Measurements from ENCODE around the gene SP140L.
"Not testable (repeated sequence)": the region's sequence is repeated elsewhere in the genome, so short reads cannot be mapped to it uniquely, and the experiment has no call there.

The SP140L gene

DNA sequence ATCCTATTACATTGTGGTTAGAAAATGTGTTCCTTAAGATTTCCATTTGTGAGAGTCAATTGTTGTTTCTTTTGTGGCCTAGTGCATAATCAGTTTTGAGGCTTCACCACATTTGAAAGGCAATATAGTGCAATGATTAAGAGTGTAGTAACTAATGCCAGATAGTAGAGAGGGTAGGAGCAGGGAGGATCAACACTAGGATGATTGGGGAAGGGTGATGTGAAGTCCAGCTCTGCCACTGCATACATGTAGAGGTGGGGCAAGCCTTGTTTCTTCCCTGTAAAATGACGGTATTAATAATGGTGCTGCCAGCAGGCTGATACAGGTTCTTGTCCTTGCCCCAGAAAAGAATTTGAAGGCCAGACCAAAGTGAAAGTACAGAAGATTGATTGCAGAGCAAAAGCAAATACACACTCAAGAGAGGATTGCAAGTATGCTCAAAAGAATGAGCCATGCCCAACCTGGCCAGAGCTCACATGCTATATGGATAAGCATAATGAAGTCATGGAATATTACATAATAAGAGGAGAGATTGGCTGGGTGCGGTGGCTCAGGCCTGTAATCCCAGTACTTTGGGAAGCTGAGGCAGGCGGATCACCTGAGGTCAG lies 97.0 kb downstream of the SP140L start:
- no peak for DNase-seq

DNA sequence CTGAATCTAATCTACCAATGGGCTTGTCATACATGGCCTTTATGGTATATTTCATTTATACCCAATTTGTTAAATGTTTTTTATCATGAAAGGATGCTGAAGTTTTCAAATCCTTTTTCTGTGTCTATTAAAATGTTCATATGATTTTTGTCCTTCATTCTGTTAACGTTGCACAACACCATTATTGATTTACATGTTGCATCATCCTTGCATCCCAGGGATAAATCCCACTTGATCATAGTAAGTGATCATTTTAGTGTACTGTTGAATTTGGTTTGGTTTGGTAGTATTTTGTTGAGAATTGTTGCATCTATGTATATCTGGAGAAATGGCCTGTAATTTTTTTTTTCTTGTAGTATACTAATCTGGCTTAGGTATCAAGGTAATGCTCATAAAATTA lies 98.4 kb downstream of the SP140L start:
- no peak for DNase-seq

DNA sequence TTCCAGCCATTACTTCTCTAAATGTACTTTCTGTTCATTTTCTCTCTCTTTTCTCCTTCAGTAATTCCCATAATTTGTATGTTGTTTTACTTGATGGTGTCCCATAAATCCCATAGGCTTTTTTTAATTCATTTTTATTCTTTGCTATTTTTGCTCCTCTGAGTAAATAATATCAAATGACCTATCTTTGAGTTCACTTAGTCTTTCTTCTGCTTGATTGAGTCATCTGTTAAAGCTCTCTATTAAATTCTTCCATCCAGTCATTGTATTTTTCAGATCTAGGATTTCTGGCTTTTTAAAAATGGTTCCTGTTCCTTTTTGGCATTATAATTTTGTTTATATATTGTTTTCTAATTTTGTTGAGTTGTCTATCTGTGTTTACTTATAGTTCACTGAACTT lies 102.5 kb downstream of the SP140L start:
- DNase-seq, result no peak

DNA sequence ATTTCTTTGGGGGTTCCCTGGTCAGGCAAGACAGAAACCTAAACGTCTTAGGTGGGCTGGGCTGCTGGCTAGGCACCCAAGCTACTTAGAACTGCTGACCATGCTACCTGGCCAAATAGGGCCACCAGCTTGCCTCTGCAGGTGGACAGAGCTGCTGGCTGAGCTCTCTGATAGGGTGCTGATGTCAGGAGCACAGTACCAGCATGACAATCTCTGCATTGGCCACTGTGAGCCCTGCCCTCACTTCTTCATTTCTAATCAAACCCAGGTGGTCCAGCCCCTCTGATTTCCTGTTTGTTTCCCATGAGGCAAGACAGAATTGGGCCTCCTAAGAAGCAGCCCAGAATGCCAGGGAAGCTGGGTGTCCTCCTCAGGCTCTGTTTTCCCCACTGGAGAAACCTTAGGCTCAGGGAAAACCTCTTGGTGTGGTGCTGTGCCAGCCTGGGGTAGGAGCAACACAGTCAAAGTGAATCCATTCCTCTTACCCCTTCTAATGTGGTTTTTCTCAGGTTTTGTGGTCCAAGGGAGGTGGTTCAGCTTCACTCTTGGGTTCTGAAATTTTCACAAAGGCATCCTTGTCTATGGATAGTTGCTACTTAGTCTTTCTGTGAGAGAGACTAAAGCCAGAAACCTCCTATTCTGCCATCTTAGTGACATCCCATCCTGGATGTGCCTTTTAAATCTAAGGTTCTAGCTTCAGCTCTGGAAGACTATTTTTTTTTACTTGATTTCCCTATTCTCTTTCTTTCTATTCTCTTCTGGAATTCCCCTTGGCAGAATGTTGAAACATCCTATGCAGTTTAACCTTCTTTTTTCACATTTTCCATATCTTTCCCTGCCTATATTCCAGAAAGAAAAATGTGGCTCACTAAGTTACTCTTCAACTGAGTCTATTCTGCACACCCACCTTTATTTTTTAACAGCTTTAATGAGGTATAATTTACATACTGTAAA lies 104.2 kb downstream of the SP140L start:
- no peak for DNase-seq

DNA sequence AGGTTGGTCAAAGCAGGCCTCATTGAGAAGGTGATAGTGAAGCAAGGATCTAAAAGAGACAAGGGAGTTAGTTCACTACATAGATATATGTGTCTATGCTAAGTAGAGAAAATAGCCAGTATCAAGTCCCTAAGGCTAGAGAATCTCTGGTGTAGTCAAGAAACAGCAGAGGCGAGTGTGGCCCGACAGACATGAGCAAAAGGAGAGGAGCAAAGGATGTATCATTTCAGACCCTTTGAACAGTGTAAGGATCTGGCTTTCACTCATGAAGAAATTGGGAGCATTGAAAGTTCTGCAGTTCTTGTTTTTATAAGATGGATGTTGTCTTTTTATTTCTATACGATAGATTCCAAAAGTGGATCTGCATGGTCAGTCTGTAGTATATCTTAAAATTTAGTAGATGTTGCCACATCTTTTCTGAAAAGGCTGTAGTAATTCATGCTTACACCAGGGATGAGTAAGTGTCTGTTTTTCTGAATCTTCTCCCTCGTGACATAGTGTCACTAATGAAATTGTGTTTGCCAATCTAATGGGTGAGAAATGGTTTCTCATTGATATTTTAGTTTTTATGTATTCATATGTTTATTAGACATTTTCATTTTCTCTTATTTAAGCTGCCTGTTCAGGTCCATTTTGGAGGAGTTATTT lies 107.8 kb downstream of the SP140L start:
- DNase-seq, result no peak

DNA sequence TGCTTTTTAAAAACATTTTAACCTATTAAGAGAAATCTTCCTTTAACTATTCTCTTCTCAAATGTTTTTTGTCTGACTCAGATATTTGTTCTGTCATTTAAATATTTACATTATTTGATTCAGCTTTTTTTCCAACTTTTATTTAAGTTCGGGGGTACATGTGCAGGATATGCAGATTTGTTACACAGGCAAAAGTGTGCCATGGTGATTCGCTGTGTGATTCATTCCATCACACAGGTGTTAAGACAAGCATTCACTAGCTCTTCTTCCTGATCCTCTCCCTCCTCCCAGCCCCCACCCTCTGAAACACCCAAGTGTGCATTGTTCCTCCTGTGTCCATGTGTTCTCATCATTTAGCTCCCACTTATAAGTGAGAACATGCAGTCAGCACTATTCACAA lies 108.4 kb downstream of the SP140L start:
- no peak for DNase-seq

DNA sequence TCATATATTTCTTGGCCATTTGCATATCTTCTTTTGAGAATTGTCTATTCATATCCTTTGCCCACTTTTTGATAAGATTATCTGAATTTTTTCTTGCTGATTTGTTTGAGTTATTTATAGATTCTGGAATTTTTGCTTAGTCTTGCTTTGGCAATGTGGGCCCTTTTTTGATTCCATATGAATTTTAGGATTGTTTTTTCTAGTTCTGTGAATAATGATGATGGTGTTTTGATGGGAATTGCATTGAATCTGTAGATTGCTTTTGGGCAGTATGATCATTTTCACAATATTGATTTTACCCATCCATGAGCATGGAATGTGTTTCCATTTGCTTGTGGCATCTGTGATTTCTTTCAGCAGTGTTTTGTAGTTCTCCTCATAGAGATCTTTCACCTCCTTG lies 112.1 kb downstream of the SP140L start:
- not testable (repeated sequence) for DNase-seq

DNA sequence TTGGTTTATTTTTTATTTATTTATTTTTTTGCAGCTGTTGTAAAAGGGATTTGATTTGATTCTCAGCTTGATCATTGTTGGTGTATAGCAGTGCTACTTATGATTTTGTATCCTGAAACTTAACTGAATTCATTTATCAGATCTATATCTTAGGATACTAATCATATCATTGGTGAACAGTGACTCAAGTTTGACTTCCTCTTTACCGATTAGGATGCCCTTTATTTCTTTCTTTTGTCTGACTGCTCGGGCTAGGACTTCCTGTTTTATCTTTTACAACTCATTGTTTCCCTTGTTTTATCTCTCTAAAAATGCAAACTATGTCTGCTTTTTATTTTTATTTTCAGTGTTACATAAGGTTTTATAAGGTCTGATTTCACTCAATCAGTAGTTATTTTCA lies 112.6 kb downstream of the SP140L start:
- no peak for DNase-seq

DNA sequence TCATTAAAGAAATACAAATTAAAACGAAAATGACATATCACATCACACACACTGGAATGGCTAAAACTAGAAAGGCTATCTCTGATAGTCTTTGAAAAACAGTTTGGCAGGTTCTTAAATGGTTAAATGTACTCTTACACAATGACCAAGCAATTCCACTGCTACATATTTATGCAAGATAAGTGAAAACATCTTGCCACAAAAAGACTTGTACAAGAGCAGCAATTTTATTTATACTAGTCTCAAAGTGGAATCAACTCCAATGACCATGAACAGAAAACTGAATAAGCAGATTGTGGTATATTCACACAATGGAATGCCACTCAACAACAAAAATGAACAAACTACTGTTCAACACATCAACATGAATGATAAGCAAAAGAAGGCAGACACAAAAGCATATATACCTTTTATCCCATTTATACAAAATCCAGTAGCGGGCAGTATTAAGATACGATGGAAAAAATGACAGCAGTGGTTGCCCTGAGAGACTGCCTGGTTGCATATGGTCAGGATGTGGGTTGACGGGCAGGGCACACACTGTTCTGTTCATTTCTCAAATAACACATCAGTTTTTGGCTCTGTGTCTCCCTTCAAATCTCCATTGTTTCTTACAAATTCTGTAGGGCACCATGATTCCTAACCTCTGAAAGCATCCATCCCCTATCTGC lies 114.4 kb downstream of the SP140L start:
- peak; percentile 55 for DNase-seq

DNA sequence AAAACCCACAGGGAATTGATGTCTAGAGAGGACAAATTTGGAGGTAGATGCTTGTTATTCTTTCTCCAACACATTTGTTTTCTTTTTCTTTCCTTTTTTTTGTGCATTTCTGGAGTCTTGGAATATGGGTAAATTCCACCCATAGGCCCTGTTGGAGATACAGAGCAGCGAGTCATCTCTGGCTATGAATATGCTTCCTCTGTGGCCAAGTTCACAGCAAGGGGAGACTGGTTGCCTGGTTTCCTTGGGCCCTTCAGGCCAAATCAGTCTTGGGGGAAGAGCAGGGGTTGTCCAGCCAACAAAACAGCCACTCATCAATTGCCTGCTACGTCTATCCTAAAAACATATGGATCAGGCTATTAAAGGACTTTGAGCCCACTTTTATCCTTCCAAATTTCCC lies 116.5 kb downstream of the SP140L start:
- no peak for DNase-seq

DNA sequence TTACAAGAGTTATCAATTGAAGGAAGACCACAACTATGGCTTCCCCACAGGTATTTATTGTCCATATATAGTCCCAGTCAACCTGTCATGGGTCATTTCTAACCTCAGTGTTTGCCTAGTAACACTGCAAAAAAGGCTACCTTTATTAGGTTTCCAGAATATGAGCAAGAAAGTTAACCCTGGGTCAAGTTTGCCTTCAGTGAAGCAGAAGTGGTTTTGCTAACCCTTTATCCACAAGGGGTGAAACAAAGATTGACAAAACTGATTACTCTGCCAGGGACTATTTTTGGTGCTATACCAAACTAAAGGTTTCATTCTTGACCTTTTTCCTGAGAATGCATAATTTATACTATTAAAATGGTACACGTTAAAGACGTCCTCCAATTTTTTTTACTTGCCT lies 117.8 kb downstream of the SP140L start:
- no peak for DNase-seq

DNA sequence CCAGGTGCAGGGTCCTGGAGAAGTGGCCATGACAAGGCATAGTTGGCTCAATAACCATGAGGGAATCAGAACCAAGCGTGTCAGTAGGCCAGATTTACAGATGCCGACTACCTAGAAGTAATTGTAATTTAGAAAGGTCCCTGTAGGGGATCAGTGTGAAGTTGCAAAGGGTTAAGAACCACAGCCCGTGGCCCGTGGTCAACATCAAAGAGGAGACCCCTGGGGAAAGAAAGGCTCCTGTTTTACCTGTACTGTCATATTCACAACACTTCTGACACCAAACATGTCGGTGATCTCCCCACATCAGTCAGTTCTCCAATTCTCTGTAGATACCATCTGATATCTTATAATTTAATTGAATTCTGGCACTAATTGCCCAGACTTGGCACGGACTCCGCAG lies 120.0 kb downstream of the SP140L start:
- no peak for DNase-seq

DNA sequence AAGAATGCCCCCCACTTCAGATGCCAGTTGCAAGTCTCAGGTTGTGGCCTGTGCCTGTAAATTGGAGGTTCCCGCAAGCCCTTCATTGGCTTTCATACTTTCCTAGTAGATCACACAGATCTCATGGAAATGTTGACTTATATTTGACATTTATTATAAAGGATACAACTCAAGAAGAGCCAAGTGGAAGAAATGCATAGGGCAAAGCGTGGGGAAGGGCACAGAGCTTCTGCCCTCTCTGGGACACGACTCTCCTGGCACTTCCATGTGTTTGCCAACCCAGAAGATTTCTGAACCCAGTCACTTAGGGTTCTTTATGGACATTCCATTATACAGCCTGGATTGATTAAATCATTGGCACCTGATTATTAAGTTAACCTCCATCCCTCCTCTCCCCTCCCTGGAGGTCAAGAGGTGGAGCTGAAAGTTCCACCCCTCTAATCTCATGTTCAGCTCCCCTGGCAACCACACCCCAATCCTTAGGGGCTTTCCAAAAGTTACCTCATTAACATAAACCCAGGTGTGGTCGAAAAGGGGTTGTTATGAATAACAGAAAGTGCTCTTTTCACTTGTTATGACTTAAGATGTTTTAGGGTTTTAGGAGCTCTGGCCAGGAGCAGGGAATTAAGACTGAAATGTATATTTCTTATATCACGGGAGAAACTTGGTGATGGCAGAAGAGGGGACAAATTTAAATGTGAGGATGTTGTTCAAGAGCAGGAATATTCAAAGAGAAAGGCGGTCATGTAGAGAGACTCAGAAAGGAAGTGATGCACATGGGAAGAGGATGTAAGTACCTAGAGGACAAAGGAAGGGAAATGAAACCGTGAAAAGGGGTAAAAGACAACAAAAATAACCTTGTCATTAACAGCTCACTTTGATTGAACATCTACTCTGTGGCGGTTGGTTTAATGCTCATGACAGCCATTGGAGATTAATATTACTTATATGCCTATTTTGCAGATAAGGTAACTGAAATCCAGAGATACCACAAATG lies 120.8 kb downstream of the SP140L start:
- peak; percentile 64 for DNase-seq

DNA sequence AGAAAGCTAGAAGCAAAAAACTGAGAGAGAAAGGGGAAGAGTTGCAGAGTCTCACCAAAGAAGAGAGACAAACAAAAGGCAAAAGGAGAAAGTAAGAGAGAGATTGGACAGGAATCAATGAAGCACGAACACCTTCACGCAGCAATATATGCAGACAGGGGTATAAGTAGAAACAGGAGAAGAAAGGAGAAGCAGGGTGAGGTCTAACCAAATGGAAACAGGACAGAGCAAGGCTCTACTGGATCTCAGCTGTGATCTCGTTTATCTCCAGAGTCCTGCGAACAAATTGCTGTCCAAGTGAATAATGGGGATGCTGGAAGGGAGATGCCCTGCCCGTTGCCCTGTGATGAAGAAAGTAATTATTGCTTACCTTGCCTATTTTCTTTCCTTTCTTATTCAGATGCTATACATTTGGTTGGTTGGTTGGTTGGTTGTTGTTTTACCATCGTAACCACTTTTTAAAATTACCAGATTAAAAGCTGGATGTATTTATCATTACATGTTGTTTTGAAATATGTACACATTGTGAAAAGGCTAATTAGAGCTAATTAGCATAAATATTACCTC lies 123.0 kb downstream of the SP140L start:
- DNase-seq, result no peak

DNA sequence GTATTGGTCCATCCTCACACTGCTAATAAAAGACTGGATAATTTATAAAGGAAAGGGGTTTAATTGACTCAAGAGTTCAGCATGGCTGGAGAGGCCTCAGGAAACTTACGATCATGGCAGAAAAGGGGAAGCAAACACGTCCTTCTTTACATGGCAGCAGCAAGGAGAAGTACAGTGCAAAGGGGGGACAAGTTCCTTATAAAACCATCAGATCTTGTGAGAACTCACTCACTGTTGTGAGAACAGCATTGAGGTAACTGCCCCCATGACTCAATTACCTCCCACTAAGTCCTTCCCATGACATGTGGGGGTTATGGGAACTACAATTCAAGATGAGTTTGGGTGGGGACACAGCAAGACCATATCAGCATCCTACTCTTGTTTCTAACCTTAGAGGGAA lies 126.0 kb downstream of the SP140L start:
- DNase-seq, result no peak

Data from CD4-positive, alpha-beta T cell treated with Interleukin-15 for 1 hour (primary cell).